Kidney epithelial cell (primary cell): ENCODE measurements around the gene PSTPIP1. TPM values are rescaled to one million over a fixed set of nuclear protein-coding genes. Genes with fewer than 3 reads are reported as not detected.

Experiments used
- DNase-seq: peaks from one replicate; pipeline ENCODE4 v3.0.0-alpha.2; 2010; ENCODE audit warnings: low read depth
- H3K27me3 ChIP-seq: 2 replicates; pipeline ENCODE4 v1.6.0; 2011; ENCODE audit warnings: low read length; ENCODE audit not compliant: control insufficient read depth, insufficient read depth
- H3K36me3 ChIP-seq: 2 replicates; pipeline ENCODE4 v1.5.1; 2011; ENCODE audit warnings: low read length; ENCODE audit not compliant: control insufficient read depth, insufficient read depth
- H3K4me3 ChIP-seq: 2 replicates; pipeline ENCODE4 v1.5.1; 2011; ENCODE audit warnings: low read depth, mild to moderate bottlenecking, control low read depth, low read length
- CTCF ChIP-seq: IDR thresholded peaks from 2 replicates; pipeline ENCODE4 v1.5.1; 2011; ENCODE audit warnings: mild to moderate bottlenecking, moderate library complexity, low read length, control low read depth, inconsistent platforms; ENCODE audit not compliant: insufficient read depth, poor library complexity, severe bottlenecking
- total RNA-seq: library from RNA; depleted of rRNA; stranded (reverse); fragments of >200 nt; gene quantifications from 2 replicates; pipeline ENCODE4 v1.2.3, GENCODE V29; 2015

PSTPIP1 gene
- total RNA-seq, 1 donor from 2014 or later = not detected

- TF ChIP-seq CTCF = no peak
- H3K4me3 ChIP-seq = no peak overlapping the region
- no peak for DNase-seq
- H3K36me3 ChIP-seq = no peaks in the 10 kb centered on the region
- no peaks in the 10 kb centered on the region for H3K27me3 ChIP-seq
These were observed 14.9 kb upstream of the PSTPIP1 start for GRCh38 chr15:76979996-76980520.

GRCh38 chr15:76982356-76982755 is 12.6 kb upstream of the PSTPIP1 start:
- TF ChIP-seq CTCF = no peak
- Histone ChIP-seq H3K36me3 (no peaks in the 10 kb centered on the region), H3K27me3 (no peaks in the 10 kb centered on the region), H3K4me3 (no peak overlapping the region)
- no peak for DNase-seq

- TF ChIP-seq CTCF = no peak
- H3K4me3 ChIP-seq = no peak overlapping the region
- no peaks in the 10 kb centered on the region for H3K27me3 ChIP-seq
- H3K36me3 ChIP-seq = no peaks in the 10 kb centered on the region
- no peak for DNase-seq
These were observed 12.2 kb upstream of the PSTPIP1 start for GRCh38 chr15:76982756-76983155.

- no peak overlapping the region for H3K4me3 ChIP-seq
- DNase-seq = no peak
- H3K27me3 ChIP-seq = no peaks in the 10 kb centered on the region
- no peaks in the 10 kb centered on the region for H3K36me3 ChIP-seq
- no peak for TF ChIP-seq CTCF
These were observed 11.1 kb upstream of the PSTPIP1 start for GRCh38 chr15:76983590-76984375.

- no peak for DNase-seq
- Histone ChIP-seq H3K36me3 (no peaks in the 10 kb centered on the region), H3K27me3 (no peaks in the 10 kb centered on the region), H3K4me3 (no peak overlapping the region)
- no peak for TF ChIP-seq CTCF
These were observed 8.2 kb upstream of the PSTPIP1 start for GRCh38 chr15:76986743-76987142.

GRCh38 chr15:76987276-76987675 is 7.7 kb upstream of the PSTPIP1 start:
- Histone ChIP-seq H3K4me3 (no peak overlapping the region), H3K36me3 (no peaks in the 10 kb centered on the region), H3K27me3 (no peaks in the 10 kb centered on the region)
- no peak for DNase-seq
- TF ChIP-seq CTCF = no peak
